ENCODE data around the gene NDUFC1.

Gene NDUFC1

GRCh38 chr4:139282721-139283075, 19.6 kb downstream of the NDUFC1 start:
- Histone ChIP-seq H3K27ac (no peak overlapping the region), H3K9me3 (ENCODE audit: control insufficient read depth, low read length) (no peaks in the 10 kb centered on the region), H3K4me2 (ENCODE audit: low read length) (no peak overlapping the region), H3K27me3 (ENCODE audit: control insufficient read depth, insufficient read depth, low read length) (no peaks in the 10 kb centered on the region), H3K79me2 (no peaks in the 10 kb centered on the region), H2AFZ (no peak overlapping the region), H3K36me3 (ENCODE audit: control insufficient read depth, insufficient read depth, low read length) (no peaks in the 10 kb centered on the region), H3K4me1 (no peaks in the 10 kb centered on the region), H3K4me3 (ENCODE audit: low read depth, low read length) (no peak overlapping the region), H3K9ac (no peak overlapping the region)
- TF ChIP-seq CTCF (IDR thresholded peaks at IDR 0.05), result no peak

DNA sequence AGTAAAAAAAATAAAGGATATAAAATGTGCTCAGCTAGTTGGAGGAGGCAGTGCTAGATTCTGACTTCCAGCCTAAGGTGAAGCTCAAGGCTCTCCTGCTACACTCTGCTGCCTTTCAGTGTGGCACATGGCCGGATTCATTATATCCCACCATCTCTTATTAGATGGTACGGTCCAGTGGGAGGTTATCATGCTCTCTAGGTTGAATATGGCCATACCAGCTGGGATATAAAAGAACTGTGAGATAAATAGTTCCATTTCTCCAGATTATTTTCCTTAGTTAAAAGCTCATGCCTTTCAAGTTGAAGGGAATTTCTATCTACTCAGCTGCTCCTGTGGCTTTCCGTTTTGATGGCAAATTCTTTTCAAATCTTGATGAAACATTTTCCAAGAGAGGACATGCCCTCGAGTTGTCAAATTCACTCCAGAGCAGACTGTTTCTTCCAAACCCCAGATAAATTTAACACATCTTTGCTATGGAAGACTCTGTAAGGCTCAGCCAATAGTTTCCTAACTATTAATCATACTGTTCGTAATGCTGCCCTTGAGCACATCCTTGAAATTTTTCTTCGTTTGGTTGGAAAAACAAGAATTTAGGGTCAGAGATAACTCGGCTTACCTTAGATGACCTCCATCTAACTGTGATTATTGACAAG, 20.1 kb downstream of the NDUFC1 start:
- no peak overlapping the region for H3K4me3 ChIP-seq (ENCODE audit: low read depth, low read length)
- H3K9me3 ChIP-seq (ENCODE audit: control insufficient read depth, low read length), result no peaks in the 10 kb centered on the region
- H3K9ac ChIP-seq, result no peak overlapping the region
- no peaks in the 10 kb centered on the region for H3K4me1 ChIP-seq
- no peaks in the 10 kb centered on the region for H3K79me2 ChIP-seq
- no peak for TF ChIP-seq CTCF (IDR thresholded peaks at IDR 0.05)
- H3K27ac ChIP-seq, result no peak overlapping the region
- H3K4me2 ChIP-seq (ENCODE audit: low read length), result no peak overlapping the region
- H3K36me3 ChIP-seq (ENCODE audit: control insufficient read depth, insufficient read depth, low read length), result no peaks in the 10 kb centered on the region
- no peaks in the 10 kb centered on the region for H3K27me3 ChIP-seq (ENCODE audit: control insufficient read depth, insufficient read depth, low read length)
- H2AFZ ChIP-seq, result no peak overlapping the region

GRCh38 chr4:139279760-139280620, 22.3 kb downstream of the NDUFC1 start, which contains the start of gene MGARP:
Gene MGARP (minus strand): TSS chr4:139280225. CDS start chr4:139280158, 67 bp downstream.
- Histone ChIP-seq H3K9ac (no peak within 1 kb of the TSS), H2AFZ (peak within 1 kb of the TSS; percentile 58), H3K27ac (no peak within 1 kb of the TSS), H3K27me3 (ENCODE audit: control insufficient read depth, insufficient read depth, low read length) (no peaks in the 10 kb centered on the region), H3K36me3 (ENCODE audit: control insufficient read depth, insufficient read depth, low read length) (no peaks in the 10 kb centered on the region), H3K4me3 (ENCODE audit: low read depth, low read length) (peak within 1 kb of the TSS; percentile 30), H3K79me2 (no peaks in the 10 kb centered on the region), H3K9me3 (ENCODE audit: control insufficient read depth, low read length) (no peaks in the 10 kb centered on the region), H3K4me1 (no peaks in the 10 kb centered on the region), H3K4me2 (ENCODE audit: low read length) (peak within 1 kb of the TSS; percentile 67)
- no peak for TF ChIP-seq CTCF (IDR thresholded peaks at IDR 0.05)

GRCh38 chr4:139278912-139279759, 23.1 kb downstream of the NDUFC1 start:
- no peaks in the 10 kb centered on the region for H3K27me3 ChIP-seq (ENCODE audit: control insufficient read depth, insufficient read depth, low read length)
- TF ChIP-seq CTCF (IDR thresholded peaks at IDR 0.05), result no peak
- no peak overlapping the region for H3K27ac ChIP-seq

More at GRCh38 chr4:139278912-139279759, 23.1 kb downstream of the NDUFC1 start:
- Histone ChIP-seq H3K4me2 (ENCODE audit: low read length) (peak overlapping the region; percentile 67), H3K9me3 (ENCODE audit: control insufficient read depth, low read length) (no peaks in the 10 kb centered on the region), H3K9ac (no peak overlapping the region), H3K79me2 (no peaks in the 10 kb centered on the region), H3K36me3 (ENCODE audit: control insufficient read depth, insufficient read depth, low read length) (no peaks in the 10 kb centered on the region), H2AFZ (peak overlapping the region; percentile 58), H3K4me1 (no peaks in the 10 kb centered on the region), H3K4me3 (ENCODE audit: low read depth, low read length) (no peak overlapping the region)
